Thyroid gland (tissue), 4 donors: ENCODE results near the gene SYN1.

Experiments used
- CTCF ChIP-seq, 6 experiments: fragments of 200-600 bp in 3 of 6; fragments of 450-650 bp in 3 of 6; sonication (generic) in 3 of 6; IDR thresholded peaks; one replicate each; pipeline ENCODE4 v1.5.1; 2016 to 2019; ENCODE audit warnings: antibody characterized with exemption in 6 of 6, mild to moderate bottlenecking in 2 of 6, inconsistent platforms in 1 of 6, moderate library complexity in 1 of 6
- POLR2A ChIP-seq, 2 donors: fragments of 450-650 bp; IDR thresholded peaks; one replicate each; pipeline ENCODE4 v1.6.1; 2017; ENCODE audit warnings: antibody characterized with exemption in 2 of 2, mild to moderate bottlenecking in 2 of 2, moderate library complexity in 1 of 2

GRCh38 chrX:47628982-47629381 lies 9.3 kb upstream of the SYN1 start:
- TF ChIP-seq CTCF (IDR thresholded peaks at IDR 0.05) (no peak), POLR2A (IDR thresholded peaks at IDR 0.05) (no peak)
